Measurements from ENCODE around the gene RBM28.

Gene RBM28

DNA sequence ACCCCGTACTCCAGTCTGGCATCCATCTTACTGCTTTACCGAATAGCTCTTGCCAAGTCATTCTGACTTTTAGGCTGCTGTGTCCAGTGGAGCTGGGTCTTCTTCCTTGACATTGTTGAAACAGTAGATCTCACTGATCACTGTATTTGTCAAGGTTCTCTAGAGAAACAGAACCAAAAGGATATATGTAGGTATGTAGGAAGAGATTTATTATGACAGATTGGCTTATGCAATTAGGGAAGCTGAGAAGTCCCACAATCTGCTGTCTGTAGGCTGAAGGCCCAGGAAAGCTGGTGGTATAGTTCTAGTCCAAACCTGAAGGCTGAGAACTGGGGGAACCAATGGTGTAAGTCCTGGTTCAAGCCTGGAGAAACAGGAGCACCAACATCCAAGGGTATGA, 29.9 kb upstream of the RBM28 start:
- DNase-seq, result no peak

DNA sequence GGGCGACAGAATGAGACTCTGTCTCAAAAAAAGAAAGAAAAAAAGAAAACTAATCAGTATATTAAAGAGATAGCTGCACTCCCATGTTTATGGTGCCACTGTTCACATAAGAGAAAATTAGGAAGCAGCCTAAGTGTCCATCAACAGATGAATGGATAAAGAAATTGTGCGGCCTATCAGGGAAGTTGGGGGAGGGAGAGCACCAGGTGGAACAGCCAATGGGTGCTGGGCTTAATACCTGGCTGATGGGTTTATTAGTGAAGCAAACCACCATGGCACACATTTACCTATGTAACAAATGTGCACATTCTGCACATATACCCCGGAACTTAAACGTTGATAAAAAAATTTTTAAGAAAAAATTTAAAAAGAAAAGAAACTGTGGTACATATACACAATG, 26.8 kb upstream of the RBM28 start:
- no peak for DNase-seq

DNA sequence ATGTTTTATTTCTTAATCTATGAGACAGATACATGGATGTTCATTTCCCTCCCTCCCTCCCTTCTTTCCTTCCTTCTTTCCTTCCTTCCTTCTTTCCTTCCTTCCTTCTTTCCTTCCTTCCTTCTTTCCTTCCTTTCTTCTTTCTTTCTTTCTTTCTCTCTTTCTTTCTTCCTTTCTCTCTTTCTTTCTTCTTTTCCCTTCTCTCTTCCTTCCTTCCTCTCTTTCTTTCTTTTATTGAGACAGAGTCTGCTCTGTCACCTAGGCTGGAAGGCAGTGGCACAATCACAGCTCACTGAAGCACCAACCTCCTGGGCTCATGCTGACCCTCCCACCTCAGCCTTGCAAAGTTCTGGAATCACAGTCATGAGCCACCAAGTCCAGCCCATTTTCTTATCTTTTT, 23.3 kb upstream of the RBM28 start:
- no peak for DNase-seq

DNA sequence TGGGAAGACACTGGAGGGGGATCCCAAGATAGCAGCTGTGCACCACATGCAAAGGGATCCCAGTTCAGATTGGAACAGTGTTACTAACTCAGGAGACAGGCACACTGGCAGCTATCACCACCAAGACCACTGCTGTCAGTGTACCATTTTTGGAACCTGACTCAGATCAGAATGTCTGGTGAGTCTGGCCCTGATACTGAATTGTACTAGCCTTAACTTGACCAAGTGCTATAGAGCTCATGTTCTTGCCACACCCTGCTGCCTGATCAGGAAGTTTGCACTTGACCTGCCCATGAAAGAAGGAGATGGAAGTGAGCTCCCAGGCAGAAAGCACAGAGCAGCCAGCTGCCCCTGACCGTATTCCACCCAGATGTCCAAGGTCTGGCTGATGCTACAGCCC, 22.6 kb upstream of the RBM28 start:
- no peak for DNase-seq

DNA sequence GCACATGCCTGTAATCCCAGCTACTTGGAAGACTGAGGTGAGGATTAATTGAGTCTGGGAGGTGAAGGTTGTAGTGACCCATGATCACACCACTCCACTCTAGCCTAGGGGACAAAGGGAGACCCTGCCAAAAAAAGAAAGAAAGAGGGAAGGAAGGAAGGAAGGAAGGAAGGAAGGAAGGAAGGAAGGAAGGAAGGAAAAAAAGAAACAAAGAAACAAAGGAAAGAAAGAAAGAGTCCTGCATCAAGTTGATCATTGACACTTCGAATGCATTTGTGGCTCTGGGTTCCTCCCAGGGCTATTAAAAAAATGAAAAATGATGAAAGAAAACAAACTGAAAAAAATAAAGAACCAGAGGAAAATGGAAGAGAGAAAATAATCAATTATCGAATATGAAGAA, 21.7 kb upstream of the RBM28 start:
- no peak for DNase-seq

DNA sequence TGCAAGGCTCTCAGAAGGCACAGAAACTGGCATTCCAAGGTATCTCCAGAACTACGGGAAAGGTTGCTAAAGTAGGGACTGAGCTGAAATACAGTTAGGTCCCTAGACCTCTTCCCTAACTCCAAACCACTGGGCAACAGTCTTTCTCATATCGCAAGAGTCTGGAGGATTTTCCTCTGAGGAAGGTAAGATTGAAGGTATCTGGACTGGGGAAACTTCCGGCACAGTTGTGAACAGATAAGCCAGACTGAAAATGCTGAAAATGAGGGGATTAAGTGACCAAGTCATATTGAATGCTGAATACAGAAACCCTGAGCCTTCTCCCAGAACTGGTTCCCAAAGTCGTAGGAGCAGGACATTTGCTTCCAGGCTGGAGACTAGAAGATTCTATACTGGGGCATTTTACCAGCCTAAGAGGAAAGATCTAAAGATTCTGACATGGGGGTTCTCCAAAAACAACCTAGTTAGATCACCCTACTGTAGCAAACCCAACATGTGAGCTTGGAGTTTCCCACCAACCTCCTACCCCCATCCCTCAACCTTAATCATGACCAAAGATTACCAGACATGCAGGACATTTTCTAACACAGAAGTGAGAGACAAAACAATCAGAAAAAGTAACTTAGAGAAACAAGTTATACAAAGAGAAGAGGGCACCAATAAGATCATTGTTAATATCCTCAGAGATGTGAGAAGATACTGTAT, 20.6 kb upstream of the RBM28 start:
- no peak for DNase-seq

DNA sequence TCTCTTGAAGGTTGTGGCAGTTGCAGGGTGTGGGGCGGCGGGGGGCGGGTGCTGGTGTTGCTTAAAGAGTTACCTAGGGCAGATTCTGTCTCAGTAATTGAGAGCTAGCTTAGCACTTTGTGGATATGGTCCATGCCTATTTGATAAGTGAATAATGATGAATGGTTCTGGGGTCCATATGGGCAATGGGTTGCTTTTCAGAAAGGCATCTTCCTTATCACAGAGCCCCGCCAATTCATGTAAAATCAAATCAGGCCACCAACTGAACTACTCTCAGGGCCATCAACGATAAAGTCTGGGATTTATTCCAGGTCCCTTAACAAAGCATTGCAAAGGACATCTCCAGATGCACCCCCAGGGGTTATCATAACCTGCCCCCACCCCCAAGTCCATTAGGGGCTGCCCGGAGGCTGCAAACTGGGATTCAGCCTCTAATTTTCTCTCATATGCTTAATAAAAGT, 19.6 kb upstream of the RBM28 start:
- no peak for DNase-seq

DNA sequence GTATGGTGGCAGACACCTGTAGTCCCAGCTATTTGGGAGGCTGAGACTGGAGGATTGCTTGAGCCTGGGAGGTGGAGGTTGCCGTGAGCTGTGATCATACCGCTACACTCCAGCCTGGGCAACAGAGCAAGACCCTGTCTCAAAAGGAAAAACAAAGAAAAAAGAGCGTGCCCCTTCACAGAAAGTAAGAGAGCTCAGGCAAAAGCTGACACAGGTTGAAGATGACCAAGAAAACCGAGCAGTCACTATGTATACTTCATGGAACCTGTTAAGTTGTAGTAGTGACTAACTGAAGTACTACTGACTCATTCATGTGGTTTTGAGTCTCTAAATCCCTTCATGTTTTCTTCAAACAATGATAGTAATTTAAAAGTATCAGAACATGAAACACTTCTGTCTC, 19.0 kb upstream of the RBM28 start:
- no peak for DNase-seq

DNA sequence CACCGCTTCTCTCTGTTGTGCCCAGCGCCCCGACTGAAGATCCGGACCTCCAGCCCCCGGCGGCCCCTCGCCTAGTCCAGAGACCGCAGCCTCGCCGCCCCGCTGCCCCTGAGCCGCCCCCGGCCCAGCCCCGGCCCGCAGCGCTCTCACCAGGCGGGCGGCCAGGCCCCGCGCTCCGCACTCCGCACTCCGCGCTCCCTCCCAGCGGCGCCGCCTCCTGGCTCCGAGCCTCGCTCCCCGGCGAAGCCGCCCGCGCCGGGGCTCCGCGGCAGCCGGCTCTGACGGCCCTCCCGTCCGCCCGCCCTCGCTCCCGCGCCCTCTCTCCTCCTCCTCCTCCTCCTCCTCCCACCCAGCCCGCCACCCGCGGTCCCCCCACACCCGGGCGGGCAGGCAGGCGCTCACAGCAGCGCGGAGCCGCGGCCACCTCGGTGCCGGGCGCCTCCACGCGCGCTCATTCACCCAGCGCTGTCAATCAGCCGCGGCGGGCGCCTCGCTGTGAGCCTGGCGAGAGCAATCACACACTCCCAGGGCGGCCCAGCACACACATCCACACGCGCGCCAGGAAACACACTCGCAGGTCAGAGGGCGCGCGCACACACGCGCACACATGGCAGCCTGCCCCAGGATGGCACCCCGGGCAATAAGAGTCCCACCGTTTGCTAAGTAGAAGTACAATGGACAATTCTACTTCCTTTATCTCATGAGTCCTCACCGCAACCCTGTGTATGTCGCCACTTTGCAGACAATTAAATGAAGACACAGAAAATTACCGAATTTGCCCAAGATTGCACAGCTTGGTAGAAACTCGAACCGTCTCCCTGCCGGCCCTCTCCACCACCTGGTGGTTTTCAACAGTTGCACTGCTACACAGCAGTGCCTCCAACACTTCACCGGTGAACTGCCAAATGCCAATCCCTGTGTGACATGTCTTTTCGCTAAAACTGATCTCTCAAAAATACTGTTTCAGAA, 18.0 kb upstream of the RBM28 start, which contains the start of gene PRRT4:
TSS of gene PRRT4 (minus strand) at position 280 of the 969 bp plus-strand sequence.
- no peak for DNase-seq

DNA sequence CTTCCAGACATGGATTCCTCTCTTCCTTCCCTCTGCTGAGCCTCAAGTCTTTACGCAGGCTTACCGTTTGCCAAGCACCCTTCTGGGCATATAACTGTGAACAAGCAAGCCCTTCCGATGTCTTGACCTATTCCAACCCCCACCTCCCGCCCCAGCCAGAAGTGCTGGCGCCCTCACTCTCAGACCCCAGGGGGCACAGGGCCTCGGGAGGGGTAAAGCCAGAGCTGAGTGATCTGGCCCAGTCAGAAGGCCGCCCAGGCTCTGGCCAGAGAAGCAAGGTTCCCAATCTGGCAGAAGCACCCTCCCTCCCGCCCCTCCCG, 16.6 kb upstream of the RBM28 start:
- no peak for DNase-seq

DNA sequence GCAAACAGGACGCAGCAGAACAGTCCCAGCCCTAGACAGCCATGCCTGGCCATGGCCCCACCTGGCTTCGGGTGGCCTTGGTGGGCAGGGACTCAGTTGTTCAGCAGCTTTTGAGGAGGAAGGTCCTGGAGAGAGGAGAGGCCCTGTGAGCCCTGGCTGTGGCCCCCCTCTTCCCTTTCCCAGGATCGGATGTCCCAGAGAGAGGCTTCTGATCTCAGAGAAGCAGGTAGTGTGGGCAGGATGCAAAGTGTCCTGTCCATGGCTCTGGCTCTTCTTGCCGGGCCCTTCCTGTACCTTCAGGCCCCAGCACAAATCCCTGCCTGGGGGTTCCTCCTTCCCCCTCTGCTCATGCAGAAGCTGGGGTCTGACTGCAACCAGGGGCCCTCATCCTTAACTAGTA, 16.2 kb upstream of the RBM28 start:
- no peak for DNase-seq

DNA sequence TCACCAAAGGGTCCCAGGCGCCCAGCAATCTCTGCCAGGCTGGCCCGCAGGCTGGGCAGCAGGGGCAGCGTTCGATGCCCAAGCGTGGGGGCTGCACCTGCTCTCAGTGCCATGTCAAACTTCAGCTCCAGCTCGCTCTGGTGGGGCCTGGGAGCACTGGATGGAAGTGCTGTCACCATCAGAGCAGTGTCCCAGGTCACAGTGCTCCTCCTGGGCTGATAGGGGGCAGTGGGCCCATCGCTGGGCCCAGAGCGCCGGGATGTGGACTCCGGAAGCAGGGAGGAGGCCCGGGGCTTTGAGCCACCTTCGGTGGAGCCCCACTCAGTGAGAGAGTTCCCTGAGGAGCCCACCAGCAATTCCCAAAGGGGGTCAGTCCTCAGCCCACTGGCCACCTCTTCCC, 15.6 kb upstream of the RBM28 start:
- DNase-seq, result no peak

DNA sequence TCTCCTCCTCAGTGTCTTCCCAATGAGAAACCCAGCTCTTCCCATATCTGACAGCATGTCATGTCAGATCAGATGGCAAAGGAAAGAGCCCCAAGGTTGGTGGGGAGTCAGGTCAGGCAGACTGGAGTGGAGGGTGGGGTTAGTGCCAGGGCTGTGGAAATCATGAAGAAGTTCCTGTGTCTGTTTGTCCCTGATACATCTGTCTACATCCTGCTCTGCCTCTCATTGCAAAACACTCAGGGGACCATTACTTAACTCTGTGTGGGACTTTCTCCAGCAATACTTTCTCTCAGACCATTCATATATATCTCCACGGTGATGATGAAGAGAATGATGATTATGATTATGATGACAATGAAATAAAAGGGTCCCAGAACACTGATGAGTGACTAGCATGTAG, 14.5 kb upstream of the RBM28 start:
- DNase-seq, result no peak

DNA sequence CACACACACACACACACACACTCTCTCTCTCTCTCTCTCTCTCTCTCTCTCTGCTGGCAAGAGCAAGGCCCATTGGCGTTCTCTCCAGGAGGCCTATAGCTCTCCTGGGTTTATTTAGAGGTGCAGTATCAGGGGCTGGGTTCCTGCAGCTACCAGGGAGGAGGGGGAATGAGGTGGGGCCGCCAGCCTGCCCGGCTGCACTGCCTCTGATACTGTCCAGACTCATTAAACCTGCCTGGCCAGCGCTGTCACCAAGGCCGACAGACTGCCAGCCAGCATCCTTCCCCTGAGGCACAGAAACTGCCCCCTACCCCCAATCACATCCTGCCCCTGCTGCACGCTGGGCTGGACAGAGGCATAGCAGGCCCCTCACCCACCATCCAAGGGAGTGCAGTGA, 13.5 kb upstream of the RBM28 start:
- DNase-seq, result no peak

DNA sequence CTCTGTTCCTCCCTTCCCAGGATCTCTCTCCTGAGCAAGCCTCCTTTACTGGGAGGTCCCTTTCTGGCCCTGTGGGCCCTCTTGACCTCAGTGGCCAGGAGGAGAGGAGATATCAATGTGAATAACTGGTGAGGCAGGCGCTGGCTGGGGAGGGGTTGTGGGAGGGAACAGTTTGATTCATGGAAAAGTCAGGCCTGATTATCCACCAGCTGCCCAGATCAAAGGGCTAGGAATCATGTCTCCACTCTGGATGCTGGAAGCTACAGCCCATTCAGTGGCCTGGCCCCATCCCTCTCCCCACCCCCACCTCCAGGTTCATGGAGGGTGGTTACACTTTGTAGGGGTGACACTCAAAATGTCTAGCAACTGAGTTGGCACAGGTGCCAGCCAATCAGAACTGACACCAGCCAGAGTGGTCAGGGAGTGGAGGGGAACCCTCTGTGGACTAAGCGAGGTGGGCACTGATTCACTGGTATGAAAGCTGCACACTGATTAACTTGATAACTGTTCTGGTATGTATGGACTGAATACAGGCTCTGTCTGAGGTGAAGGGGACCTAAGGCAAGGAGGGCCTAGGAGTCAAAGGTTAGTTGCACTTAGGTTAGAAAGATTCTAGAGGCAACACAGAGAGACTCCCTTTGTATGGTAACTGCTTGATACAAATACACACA, 13.0 kb upstream of the RBM28 start:
- DNase-seq, result no peak

DNA sequence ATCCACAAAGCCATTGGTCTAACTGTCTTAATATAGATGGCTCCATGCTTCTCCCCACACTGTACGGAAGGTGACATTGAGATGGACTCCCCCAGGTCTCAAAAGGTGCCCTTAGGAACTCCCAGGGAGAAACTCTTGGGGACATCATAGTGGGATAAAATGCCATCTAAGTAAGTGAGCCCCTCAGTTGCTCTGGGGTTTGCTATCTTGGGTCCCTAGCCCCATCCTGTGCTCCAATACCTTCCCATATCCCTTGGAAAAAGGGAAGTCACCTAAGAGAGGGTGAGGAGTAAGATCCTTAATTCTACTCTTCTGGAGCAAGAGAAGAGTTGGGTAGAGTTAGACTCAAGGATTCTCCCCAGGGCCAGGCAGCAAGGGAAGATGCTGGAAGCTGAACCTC, 9.9 kb upstream of the RBM28 start:
- DNase-seq, result no peak

DNA sequence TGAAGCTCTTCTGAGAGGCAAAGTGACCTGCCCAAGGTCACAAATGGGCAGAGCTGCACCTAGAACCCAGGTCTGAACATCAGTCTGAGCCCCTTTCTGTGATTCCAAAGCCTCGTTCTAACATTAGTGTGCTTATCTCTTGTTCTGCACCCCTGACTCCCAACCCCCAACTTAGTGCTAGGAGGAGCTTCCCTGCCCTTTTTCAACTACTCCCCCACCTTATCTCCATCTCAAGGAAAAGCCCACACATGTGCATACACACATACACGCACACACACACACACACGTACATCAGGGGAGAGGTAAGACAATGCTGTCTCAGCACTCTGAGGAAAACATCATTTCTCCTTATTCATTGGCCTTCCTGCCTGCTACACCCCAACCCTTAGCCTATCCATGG, 9.5 kb upstream of the RBM28 start:
- DNase-seq, result no peak

DNA sequence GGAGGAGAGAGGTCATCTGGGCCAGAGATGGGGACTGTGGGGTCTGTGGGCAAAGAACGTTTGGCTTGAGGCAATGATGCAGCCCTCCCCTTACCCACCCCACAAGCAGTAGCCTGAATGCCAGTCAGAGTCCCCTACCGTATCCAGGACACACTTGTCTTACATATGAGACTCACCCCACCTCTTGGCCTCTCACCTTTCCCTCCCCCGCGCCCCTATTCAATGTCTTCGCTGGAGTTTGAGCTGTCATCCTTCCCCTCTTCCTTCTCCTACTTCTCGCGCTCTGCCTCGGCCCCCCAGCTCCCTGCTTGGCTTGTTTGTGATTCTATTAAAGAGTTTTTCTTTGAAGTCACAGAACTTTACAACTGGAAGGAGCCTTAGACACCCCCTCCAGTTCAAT, 8.9 kb upstream of the RBM28 start:
- no peak for DNase-seq

DNA sequence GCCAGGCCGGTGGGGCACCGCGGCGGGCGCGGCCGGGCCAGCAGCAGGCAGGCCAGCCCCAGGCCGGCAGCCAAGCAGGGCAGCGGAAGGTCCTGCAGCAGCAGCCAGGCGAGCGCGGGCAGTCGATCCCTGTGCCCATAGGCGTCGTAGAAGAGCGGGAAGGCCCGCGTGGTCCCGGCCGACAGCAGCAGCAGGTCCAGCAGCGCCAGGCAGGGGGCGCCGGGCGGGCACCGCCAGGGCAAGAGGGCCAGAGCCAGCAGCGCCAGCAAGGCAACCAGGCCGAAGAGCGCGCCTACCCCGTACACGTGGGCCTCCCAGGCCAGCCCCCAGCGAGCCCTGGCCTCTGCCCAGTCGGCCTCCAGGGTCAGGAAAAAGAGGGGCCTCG, 8.4 kb upstream of the RBM28 start:
- DNase-seq, result no peak

DNA sequence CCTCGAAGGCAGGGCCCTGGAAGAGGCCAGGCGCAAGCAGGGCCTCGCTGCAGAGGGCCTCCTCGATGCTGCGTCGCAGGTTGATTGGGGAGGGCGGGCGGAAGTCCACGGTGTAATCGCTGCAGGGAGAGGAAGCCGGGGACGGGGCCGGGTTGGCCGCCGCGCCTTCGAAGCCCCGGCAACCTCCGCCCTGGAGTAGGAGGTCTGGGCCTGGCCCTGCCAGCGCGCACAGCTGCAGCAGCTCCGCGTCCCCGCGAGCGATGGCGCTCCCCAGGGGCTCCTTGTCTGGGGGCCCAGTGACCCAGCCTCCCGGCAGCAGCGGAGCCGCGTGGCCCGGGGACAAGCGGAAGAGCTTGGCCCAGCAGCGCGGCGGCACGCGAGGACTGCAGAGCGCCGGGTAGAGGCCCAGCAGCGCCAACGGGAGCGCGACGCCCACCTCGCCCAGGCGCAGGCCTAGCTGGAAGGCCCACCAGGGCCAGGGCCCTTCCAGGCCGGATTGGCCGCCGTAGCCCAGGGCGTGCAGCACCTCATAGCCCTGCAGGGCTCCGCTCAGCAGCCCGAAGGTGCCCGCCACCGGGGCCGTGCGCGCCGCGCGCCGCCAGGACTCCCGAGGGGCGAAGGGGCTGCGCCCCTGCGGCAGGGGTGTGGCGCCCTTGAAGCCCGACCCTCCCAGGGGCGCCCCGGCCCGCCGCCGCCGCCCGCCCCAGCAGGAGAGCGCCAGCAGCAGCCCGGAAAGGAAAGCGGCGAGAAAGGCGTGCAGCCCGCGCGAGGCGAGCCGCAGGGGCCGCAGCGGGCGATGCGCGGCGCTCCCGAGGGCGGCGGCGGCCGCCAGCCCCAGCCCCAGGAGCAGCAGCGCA, 7.8 kb upstream of the RBM28 start:
- no peak for DNase-seq

DNA sequence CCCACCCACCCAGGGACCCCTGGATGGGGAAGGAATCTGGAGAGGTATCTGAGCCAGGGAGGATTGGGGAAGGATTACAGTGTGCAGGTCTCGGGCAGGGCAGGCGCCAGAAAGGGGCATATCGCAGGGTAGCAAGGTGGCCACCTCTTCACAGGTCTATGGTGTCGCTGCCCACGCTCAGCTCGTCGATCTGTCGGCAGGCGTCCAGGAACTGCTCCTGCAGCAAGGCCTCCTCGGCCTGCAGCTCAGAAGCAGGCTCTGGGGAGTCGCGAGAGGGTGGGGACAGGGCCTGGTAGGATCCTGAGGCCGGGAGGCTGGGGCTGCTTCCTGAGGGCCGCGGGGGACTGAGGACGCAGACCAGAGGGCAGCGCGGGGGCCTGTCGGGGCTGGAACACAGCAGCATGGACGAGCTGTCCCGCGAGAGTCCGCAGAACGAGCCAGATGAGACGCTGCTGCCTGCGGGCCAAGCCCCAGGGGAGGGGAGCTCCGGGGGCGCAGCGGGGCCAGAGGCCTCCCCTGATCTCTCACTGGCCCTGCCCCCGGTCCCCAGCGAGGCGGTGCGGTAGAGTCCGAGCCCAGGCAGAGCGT, 7.1 kb upstream of the RBM28 start:
- DNase-seq, result no peak

DNA sequence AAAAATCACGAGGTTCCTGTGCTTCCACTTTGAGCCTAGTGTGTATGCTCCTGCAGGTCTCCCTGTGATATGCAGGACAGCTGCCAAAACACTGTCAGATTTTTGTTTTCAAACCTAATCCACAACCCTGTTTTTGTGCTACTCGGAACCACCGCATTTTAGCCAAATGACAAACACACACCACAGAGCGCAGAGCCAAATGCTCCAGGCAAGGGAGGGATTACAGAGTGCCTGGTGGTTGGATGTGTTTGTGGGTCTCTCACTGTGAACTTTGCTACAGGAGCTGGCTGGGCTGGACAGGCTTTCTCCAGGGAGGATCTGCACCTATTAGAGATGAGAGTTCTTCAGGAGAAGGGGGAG, 5.7 kb upstream of the RBM28 start:
- DNase-seq, result no peak

DNA sequence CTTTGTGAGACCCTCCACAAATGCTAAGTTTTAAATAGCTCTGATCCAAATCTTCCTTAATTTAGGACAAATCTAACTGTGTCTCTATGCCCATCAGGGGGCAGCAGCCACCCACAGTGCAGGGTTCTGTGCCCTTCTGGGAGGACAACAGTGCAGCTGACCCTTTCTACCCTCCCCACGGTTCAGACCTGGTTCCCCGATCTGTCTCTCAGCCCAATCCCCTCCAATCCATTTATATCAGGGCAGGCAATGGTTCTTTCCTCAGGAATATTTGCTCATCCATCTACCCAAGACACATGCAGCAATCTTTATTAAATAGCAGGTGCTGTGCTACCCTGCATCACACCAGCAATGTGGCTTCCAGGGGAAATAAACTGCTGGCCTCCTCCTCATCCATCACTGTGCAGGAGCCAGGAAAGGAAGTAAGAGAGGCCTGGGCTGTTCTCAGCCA, 4.0 kb upstream of the RBM28 start:
- DNase-seq, result peak; percentile 34
